Renal pelvis (tissue), 3 donors: ENCODE measurements around the gene GRK2. TPM values are rescaled to one million over a fixed set of nuclear protein-coding genes. Genes with fewer than 3 reads are reported as not detected.

Experiments
- polyA plus RNA-seq, 3 donors: library from polyadenylated mRNA; unstranded; fragments of 120-200 nt; gene quantifications; one replicate each; pipeline ENCODE4 v1.2.1, GENCODE V29; 2013; ENCODE audit not compliant: insufficient read length in 3 of 3

GRK2 gene
- polyA plus RNA-seq, 3 donors, result 57.6 to 65.4 (median 64.2) TPM

Other genes with a start within 250 kb of the GRK2 start
- gene SYT12, start 243.3 kb upstream of the GRK2 start, polyA plus RNA-seq, result under 1 TPM; 0.16 to 0.30 (median 0.18) TPM
- 10 to 100 TPM in 2 of 3 donors, 1 to 10 TPM in 1; 8.1 to 11.5 (median 10.5) TPM for gene RHOD, start 209.6 kb upstream of the GRK2 start, polyA plus RNA-seq
- 10 to 100 TPM; 76.2 to 89.1 (median 88.0) TPM for gene KDM2A, start 147.2 kb upstream of the GRK2 start, polyA plus RNA-seq
- gene ANKRD13D, start 22.8 kb downstream of the GRK2 start, polyA plus RNA-seq, result 10 to 100 TPM; 27.6 to 53.8 (median 44.8) TPM
- 10 to 100 TPM; 26.5 to 31.0 (median 29.8) TPM for gene SSH3, start 37.1 kb downstream of the GRK2 start, polyA plus RNA-seq
- gene POLD4, start 87.1 kb downstream of the GRK2 start, polyA plus RNA-seq, result 10 to 100 TPM; 29.3 to 37.4 (median 32.8) TPM
- 1 to 10 TPM; 4.8 to 8.1 (median 8.0) TPM for gene CLCF1, start 107.1 kb downstream of the GRK2 start, polyA plus RNA-seq
- 10 to 100 TPM; 27.0 to 38.0 (median 29.7) TPM for gene RAD9A, start 125.5 kb downstream of the GRK2 start, polyA plus RNA-seq
- gene PPP1CA, start 135.4 kb downstream of the GRK2 start, polyA plus RNA-seq, result 100 to 1,000 TPM; 161 to 179 (median 176) TPM
- 10 to 100 TPM in 2 of 3 donors, 1 to 10 TPM in 1; 6.2 to 10.7 (median 10.0) TPM for gene TBC1D10C, start 137.6 kb downstream of the GRK2 start, polyA plus RNA-seq
- 1 to 10 TPM; 1.9 to 5.2 (median 4.1) TPM for gene CARNS1, start 149.2 kb downstream of the GRK2 start, polyA plus RNA-seq
- 10 to 100 TPM; 39.7 to 51.2 (median 48.3) TPM for gene RPS6KB2, start 162.0 kb downstream of the GRK2 start, polyA plus RNA-seq
- gene PTPRCAP, start 171.2 kb downstream of the GRK2 start, polyA plus RNA-seq, result 1 to 10 TPM; 2.1 to 3.6 (median 2.9) TPM
- 10 to 100 TPM; 78.2 to 88.3 (median 85.8) TPM for gene CORO1B, start 177.0 kb downstream of the GRK2 start, polyA plus RNA-seq
- under 1 TPM in 1 of 3 donors, not detected in 2; 0.07 TPM for gene GPR152, start 186.3 kb downstream of the GRK2 start, polyA plus RNA-seq
- gene CABP4, start 188.9 kb downstream of the GRK2 start, polyA plus RNA-seq, result 1 to 10 TPM in 1 of 3 donors, under 1 TPM in 2; 0.33 to 1.1 (median 0.64) TPM
- 10 to 100 TPM; 66.5 to 80.1 (median 72.8) TPM for gene TMEM134, start 202.8 kb downstream of the GRK2 start, polyA plus RNA-seq
- 10 to 100 TPM; 57.8 to 73.4 (median 65.9) TPM for gene AIP, start 216.6 kb downstream of the GRK2 start, polyA plus RNA-seq
- gene PITPNM1, start 238.9 kb downstream of the GRK2 start, polyA plus RNA-seq, result 10 to 100 TPM; 33.3 to 41.5 (median 35.4) TPM
- 10 to 100 TPM; 55.7 to 61.8 (median 58.3) TPM for gene CDK2AP2, start 241.7 kb downstream of the GRK2 start, polyA plus RNA-seq